Measurements from ENCODE around the gene SLAMF6. TPM values are rescaled to one million over a fixed set of nuclear protein-coding genes. Genes with fewer than 3 reads are reported as not detected.

The SLAMF6 gene
- polyA plus RNA-seq, 4 donors: 0.06 to 0.37 (median 0.15) TPM

DNA sequence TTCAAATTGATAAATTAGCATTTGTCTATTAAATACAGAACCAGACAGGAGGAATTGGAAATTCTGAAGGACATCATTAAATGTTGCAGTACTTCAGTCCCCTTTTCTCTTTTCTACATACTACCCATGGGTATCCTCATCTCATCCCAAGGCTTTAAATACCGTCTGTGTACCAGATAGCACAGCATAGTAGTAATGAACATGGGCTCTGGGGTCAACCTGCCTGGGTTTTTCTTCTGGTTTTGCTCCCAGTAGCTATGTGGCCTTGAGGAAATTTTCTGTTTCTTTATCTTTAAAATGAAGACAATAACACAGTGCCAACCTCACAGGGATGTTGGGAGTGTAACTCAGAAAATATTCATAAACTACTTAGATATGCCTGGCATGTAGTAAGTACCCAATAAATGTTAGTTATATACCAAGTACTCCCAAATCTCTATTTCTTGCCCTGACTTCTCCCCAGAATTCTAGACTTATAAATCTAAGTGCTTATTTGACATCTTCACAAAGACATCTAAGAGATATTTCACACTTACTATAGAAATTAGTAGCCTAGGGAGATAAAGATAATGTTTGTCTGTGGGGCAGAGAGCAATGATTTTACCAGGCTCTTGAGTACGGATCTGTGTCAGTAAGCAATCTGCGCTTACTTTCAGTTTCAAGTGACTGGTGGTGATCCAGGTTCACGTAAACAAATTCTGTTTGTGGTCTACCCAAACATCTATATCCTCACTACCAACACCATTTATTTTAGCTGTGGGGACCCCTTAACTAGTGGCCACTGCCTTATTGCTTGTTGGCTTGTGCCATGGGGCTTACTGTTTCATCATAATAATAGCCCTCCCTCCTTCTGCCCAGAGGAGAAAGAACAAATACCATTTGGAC, 85.4 kb downstream of the SLAMF6 start:
- no peak for DNase-seq (ENCODE audit: low read depth in 4 of 4, low spot score in 3 of 4)

DNA sequence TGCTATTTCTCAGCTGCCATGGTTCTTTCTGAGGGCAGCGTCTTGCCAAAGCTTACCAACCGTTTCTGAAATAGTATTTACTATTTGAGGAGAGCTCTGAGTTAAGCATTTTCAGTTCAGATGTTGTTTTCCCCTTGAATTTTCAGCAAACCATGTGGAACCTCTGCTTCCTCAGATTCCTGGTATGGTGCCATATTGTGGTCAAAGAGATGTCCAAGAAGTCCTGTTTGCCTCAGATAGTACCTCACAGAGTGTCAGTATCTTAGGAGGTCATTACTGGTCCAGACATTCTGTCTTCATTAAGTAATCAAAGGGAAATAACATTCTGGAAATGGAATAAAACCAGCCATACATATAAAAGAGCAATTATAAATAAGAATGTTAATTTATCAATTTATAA, 86.1 kb downstream of the SLAMF6 start:
- DNase-seq (ENCODE audit: low read depth in 4 of 4, low spot score in 3 of 4): no peak

Other genes starting within 250 kb of the SLAMF6 start
- 10 to 100 TPM; 63.4 to 90.0 (median 85.5) TPM for gene PEX19, start 238.1 kb downstream of the SLAMF6 start, polyA plus RNA-seq (ENCODE audit: insufficient read length in 4 of 4)
- gene COPA, start 180.0 kb downstream of the SLAMF6 start, polyA plus RNA-seq (ENCODE audit: insufficient read length in 4 of 4): 100 to 1,000 TPM; 143 to 177 (median 162) TPM
- gene NCSTN, start 179.9 kb downstream of the SLAMF6 start, polyA plus RNA-seq (ENCODE audit: insufficient read length in 4 of 4): 100 to 1,000 TPM; 116 to 173 (median 147) TPM
- under 1 TPM; 0.06 to 0.34 (median 0.20) TPM for gene NHLH1, start 156.2 kb downstream of the SLAMF6 start, polyA plus RNA-seq (ENCODE audit: insufficient read length in 4 of 4)
- gene VANGL2, start 122.7 kb downstream of the SLAMF6 start, polyA plus RNA-seq (ENCODE audit: insufficient read length in 4 of 4): 10 to 100 TPM; 25.6 to 38.9 (median 35.4) TPM
- 1 to 10 TPM in 2 of 4 donors, under 1 TPM in 2; 0.80 to 2.0 (median 1.2) TPM for gene CD84, start 56.2 kb upstream of the SLAMF6 start, polyA plus RNA-seq (ENCODE audit: insufficient read length in 4 of 4)
- under 1 TPM; 0.07 to 0.23 (median 0.13) TPM for gene SLAMF1, start 123.8 kb upstream of the SLAMF6 start, polyA plus RNA-seq (ENCODE audit: insufficient read length in 4 of 4)
- gene CD48, start 188.6 kb upstream of the SLAMF6 start, polyA plus RNA-seq (ENCODE audit: insufficient read length in 4 of 4): 1 to 10 TPM; 1.4 to 2.0 (median 1.6) TPM
- gene SLAMF7, start 216.0 kb upstream of the SLAMF6 start, polyA plus RNA-seq (ENCODE audit: insufficient read length in 4 of 4): under 1 TPM; 0.30 to 0.68 (median 0.41) TPM

Data from left renal pelvis (tissue), 4 donors.